OCI-M2 (cell line): ENCODE data around the gene SLC44A3.
"Not testable (repeated sequence)": the region's sequence is repeated elsewhere in the genome, so short reads cannot be mapped to it uniquely, and the experiment has no call there.

ENCODE experiments used
- DNase-seq: peaks from one replicate; lab custom pipeline; 2025; ENCODE audit not compliant: unreplicated experiment; lab: John Stamatoyannopoulos, UW

SLC44A3 gene

DNA sequence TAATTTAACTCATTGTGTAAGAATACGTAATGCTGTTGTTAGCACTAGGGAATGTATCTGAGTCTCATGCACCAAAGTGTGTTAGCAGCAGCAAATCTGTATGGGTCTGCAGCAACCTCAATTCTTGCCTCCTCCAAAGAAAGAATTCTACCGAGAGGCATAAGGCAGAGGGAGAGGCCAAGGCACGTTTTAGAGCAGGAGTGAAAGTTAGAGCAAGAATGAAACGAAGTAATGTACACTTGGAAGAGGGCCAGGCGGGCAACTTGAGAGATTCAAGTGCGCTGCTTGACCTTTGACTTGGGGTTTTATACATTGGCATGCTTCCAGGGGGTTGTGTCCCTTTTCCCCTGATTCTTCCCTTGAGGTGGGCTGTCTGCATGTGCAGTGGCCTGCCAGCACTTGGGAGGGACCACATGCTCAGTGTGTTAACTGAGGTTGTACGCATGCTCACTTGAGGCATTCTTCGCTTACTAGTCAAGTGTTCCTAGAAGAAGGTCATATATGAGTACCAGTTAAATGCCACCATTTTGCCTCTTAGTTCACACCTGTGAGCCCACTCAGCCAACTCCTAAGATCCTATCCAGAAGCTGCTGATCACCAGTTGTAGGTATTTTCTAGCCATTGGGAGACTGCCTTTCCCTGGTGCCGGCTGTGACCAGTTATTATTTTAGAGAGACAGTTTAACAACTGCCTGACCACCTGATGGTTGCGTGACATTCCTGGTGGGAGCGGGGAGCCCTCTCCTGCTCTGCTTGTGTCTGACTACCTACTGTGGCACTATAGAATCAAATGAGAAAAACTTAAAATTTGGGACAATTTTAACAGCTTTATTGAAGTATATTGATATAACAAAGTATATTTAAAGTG is 109.4 kb downstream of the SLC44A3 start:
- no peak for DNase-seq

DNA sequence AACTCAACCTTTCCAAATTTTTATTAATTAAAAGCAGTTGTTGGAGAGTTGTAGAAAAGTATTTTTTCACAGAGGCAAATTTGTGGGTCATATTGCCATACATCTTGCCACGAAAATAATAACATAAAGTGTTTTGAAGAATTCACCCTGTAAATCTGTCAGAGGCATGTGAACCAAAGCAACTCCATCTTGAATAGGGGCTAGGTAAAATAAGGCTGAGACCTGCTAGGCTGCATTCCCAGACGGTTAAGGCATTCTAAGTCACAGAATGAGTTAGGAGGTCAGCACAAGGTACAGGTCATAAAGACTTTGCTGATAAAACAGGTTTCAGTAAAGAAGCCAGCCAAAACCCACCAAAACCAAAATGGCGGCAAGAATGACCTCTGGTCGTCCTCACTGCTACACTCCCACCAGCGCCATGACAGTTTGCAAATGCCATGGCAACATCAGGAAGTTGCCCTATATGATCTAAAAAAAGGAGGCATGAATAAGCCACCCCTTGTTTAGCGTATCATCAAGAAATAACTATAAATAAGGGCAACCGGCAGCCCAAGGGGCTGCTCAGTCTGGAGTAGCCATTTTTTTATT is 111.2 kb downstream of the SLC44A3 start:
- no peak for DNase-seq

DNA sequence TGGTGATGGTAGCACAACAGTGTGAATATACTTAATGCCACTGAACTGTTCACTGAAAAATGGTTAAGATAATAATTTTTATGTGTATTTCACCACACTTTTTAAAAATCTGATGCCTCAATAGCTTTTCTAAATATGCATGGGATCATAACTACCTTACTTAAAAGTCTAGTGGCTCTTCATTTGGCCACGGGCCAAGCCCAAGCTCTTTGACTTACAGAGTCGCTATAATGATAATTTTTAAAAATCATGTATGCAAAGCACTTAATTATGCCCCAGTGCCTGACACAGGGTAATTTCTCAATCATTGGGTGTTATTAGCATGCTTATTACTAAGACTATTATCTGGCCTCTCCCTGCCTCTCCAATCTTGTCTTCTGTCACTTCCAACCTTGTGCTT is 114.4 kb downstream of the SLC44A3 start:
- no peak for DNase-seq

DNA sequence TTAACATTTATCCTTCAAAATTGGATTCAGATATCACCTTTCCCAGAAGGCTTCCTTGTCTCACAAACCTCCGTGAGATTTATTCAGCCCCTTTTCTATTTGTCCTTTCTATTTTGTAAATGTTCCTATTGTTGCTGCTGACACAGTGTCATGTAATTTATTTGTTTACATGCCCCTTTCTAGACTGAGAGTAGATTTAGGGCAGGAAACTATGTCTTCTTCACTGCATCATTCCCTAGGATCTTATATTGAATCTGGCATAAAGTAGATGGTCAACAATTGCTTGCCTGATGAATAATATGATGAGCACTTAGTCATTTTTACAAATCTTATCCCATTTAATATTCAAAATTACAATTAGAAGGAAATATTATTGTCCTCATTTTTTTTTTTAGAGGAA is 114.9 kb downstream of the SLC44A3 start:
- DNase-seq, result no peak

DNA sequence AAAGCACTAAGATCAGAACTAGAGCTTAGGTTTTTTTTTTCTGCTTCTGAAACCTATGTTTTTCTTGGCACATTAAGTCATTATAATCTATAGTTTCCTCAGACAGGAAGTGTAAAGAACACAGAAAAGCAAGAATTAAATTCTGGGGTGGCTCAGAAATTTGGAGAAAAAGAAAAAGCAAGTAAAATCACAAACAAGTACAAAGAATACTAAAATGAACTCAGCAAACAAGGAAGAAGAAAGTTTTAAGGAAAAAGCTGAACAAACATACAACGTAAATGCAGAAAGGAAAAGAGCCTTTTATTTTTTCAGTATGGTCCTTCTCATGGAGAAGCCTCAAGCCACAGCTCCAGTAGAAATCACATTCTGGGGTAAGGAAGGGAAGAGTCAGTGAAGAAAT is 115.3 kb downstream of the SLC44A3 start:
- no peak for DNase-seq

DNA sequence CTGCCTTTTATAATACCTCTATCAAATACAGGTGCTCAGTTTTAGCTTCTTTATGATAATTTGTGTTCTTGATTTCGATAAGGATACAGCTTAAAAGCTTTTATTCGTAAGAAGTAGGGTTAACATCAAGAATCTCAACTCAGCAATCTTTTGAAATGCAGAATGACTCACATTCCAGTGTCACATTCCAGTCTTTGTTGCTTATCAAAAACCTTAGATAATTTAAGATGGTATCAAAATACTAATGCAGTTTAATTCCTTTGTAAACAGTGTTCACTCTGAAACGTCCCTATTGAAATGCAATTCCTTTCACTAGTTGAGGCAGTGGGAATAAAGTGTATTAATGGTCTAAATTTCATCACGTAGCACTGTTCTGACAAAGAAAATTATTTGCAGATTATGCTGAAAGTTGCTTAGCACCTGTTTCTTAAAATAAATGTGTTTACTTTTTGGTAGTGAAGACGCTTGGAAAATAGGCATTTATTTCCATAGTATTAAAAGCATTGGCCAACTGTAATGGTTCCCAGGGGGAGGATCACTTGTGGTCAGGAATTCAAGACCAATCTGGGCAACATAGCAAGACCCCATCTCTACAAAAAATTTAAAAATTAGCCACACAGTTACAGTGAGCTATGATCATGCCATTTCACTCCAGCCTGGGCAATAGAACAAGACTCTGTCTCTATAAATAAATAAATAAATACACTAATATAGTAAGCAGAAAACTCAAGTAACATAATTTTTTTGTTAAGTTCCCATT is 116.9 kb downstream of the SLC44A3 start:
- DNase-seq, result no peak

DNA sequence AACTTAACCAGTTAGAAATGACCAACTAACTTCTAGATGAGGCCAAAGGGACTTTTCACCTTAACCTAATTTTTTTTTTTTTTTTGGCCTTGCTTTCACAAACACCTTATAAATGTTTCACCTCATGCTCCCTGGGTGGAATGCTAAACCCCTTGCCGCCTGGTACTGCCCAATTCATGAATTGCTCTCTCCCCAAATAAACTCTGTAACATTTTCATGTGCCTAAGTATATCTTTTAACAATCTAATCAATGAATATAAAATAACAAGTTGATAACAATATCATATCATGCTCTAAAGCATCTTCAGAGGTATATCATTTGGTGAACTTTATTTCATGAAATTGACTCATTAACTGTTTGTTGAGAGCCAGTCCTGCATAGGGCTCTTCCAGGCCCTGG is 117.7 kb downstream of the SLC44A3 start:
- DNase-seq, result no peak

DNA sequence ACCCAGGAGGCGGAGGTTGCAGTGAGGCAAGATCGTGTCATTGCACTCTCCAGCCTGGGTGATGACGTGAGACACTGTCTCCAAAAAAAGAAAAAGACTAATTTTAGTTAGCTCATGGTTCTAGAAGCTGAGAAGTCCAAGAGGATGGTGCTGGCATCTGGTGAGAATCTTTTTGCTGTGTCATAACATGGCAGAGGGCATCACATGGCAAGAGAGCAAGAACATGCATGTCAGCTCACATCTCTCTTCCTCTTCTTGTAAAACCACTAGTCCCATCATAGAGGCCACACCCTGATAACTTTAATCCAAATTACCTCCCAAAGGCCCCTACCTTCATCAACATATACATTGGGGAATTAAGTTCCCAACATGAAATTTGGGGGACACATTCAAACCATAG is 120.6 kb downstream of the SLC44A3 start:
- DNase-seq, result no peak

DNA sequence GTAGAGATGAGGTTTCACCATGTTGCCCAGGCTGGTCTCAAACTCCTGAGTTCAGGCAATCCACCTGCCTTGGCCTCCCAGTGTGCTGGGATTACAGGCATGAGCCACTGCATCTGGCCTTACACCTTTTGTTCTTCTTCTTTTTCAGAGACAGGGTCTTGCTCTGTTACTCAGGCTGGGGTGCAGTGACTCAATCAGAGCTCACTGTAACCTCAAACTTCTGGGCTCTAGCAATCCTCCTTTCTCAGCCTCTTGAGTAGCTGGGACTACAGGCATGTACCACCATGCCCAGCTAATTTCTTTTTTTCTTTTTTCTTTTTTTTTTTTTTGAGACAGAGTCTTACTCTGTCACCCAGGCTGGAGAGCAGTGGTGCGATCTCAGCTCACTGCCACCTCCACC is 121.3 kb downstream of the SLC44A3 start:
- not testable (repeated sequence) for DNase-seq

DNA sequence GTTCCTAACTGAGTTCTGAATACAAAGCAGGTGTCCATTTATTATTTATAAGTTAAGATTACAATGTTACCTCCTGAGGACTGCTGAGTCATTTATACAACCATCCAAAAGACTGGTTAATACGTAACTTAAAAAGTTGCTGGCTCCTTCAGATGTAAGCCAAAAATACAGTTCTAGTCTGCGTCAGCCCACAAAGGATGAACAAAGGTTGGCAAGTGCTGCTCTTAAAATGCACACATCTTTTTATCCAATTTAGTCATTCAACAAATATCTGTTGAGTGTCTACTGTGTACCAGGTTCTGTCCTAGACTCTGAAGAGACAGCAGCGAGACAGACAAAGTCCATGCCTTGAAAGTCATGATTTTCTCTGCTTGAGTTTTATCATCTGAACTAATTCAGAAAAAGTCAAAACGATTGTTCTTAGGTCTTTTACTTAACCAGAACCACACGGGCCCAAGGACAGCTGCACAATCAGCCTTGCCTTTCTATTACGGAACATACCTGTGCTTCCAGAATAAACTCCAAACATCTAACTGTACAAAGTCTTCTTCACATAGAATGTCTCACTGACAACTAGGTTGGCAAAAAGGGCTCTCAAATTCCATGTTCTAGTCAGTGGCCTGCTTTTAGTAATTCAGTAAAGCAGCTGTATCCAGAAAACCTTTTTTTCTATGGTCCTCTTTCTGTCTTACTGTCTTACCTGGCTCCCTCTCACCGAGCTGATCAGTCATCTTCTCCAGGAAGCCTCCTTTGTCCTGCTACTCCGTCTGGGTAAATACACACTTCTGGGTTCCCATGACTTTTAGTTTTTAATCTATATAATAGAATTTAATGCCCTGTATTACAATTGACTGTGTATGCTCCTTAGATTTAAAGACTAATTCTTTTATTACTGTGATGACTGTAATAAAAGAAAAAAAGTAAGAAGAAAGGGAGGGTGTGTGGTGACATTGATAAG is 122.3 kb downstream of the SLC44A3 start:
- DNase-seq, result no peak
